A549 treated with ZK216348 at 1 μM for 4 hours (cell line): Measurements from ENCODE around the gene ABCF2. TPM values are rescaled to one million over a fixed set of nuclear protein-coding genes. Genes with fewer than 3 reads are reported as not detected.

Source experiments
- total RNA-seq: library from RNA; stranded (reverse); fragments of 200-300 nt; extraction: Qiagen RNA extraction; gene quantifications from 5 replicates; pipeline ENCODE4 v1.2.3, GENCODE V29; 2022; ENCODE audit warnings: low read depth

The ABCF2 gene
- 49.7 to 70.8 TPM (median 65.5 TPM) in 5 replicates for total RNA-seq

GRCh38 chr7:151226875-151227782 lies at the start of gene ABCF2:
Gene ABCF2 (minus strand): TSS chr7:151227205. CDS start chr7:151226458, 747 bp downstream.

GRCh38 chr7:151248346-151249033 lies 21.5 kb upstream of the ABCF2 start, which contains the start of gene SMARCD3:
Gene SMARCD3 (minus strand): TSS chr7:151248694. CDS start chr7:151248562, 132 bp downstream.

GRCh38 chr7:151232091-151232916 lies 5.3 kb upstream of the ABCF2 start, which contains the start of gene CHPF2:
Gene CHPF2 (plus strand): TSS chr7:151232483. CDS start chr7:151234012, 1,529 bp downstream.

GRCh38 chr7:151210087-151210854 lies 16.7 kb downstream of the ABCF2 start, which contains the start of gene H2BK1:
Gene H2BK1 (minus strand): TSS chr7:151210488. CDS start chr7:151210318, 170 bp downstream.

GRCh38 chr7:151186640-151187408 lies 40.2 kb downstream of the ABCF2 start, which contains the start of gene ASB10:
Gene ASB10 (minus strand): TSS chr7:151187250. CDS start chr7:151187130, 120 bp downstream.

GRCh38 chr7:151167197-151167961 lies 59.6 kb downstream of the ABCF2 start, which contains the start of gene GBX1:
Gene GBX1 (minus strand): TSS chr7:151167694. CDS start chr7:151167548, 146 bp downstream.

Other genes starting within 250 kb of the ABCF2 start
- gene KCNH2, start 248.9 kb downstream of the ABCF2 start, total RNA-seq = 0.71 to 1.2 TPM (median 0.98 TPM) in 5 replicates
- 0.07 to 1.0 TPM (median 0.46 TPM) in 5 replicates for gene NOS3, start 236.2 kb downstream of the ABCF2 start, total RNA-seq
- gene ATG9B, start 202.7 kb downstream of the ABCF2 start, total RNA-seq = 0.25 to 0.94 TPM (median 0.43 TPM) in 5 replicates
- 26.6 to 53.5 TPM (median 47.4 TPM) in 5 replicates for gene ABCB8, start 198.8 kb downstream of the ABCF2 start, total RNA-seq
- gene ASIC3, start 178.7 kb downstream of the ABCF2 start, total RNA-seq = 6.8 to 11.5 TPM (median 9.8 TPM) in 5 replicates
- gene CDK5, start 169.3 kb downstream of the ABCF2 start, total RNA-seq = 31.4 to 36.6 TPM (median 35.2 TPM) in 5 replicates
- gene SLC4A2, start 167.6 kb downstream of the ABCF2 start, total RNA-seq = 149 to 300 TPM (median 293 TPM) in 5 replicates
- 40.8 to 89.4 TPM (median 74.8 TPM) in 5 replicates for gene FASTK, start 146.4 kb downstream of the ABCF2 start, total RNA-seq
- gene TMUB1, start 143.7 kb downstream of the ABCF2 start, total RNA-seq = 25.0 to 62.9 TPM (median 56.1 TPM) in 5 replicates
- gene AGAP3, start 140.7 kb downstream of the ABCF2 start, total RNA-seq = 37.7 to 73.4 TPM (median 64.2 TPM) in 5 replicates
- 0.23 TPM in 1 of 5 replicates, not detected in the others for gene GBX1, start 59.5 kb downstream of the ABCF2 start, total RNA-seq
- not detected in 5 replicates for gene ASB10, start 40.0 kb downstream of the ABCF2 start, total RNA-seq
- not detected in 5 replicates for gene H2BK1, start 16.7 kb downstream of the ABCF2 start, total RNA-seq
- 29.8 to 50.8 TPM (median 45.0 TPM) in 5 replicates for gene CHPF2, start 5.3 kb upstream of the ABCF2 start, total RNA-seq
- gene SMARCD3, start 21.5 kb upstream of the ABCF2 start, total RNA-seq = 8.0 to 11.8 TPM (median 10.5 TPM) in 5 replicates
- gene NUB1, start 114.6 kb upstream of the ABCF2 start, total RNA-seq = 38.6 to 67.8 TPM (median 39.0 TPM) in 5 replicates
- 0.13 to 0.23 TPM (median 0.18 TPM) in 3 of 5 replicates, not detected in the others for gene WDR86, start 182.8 kb upstream of the ABCF2 start, total RNA-seq
- gene CRYGN, start 212.9 kb upstream of the ABCF2 start, total RNA-seq = not detected in 5 replicates